Forelimb muscle (tissue), 1 donor: ENCODE data around the gene HEG1. TPM values are rescaled to one million over a fixed set of nuclear protein-coding genes. Genes with fewer than 3 reads are reported as not detected.

Experiments
- DNase-seq: peaks from one replicate; pipeline ENCODE4 v3.0.0-alpha.2; 2013; ENCODE audit warnings: low read depth
- polyA plus RNA-seq: library from polyadenylated mRNA; unstranded; fragments of 120-200 nt; gene quantifications from one replicate; pipeline ENCODE4 v1.2.1, GENCODE V29; 2013; ENCODE audit not compliant: insufficient read length

Gene HEG1
- polyA plus RNA-seq, 1 donor = 27.5 TPM

DNA sequence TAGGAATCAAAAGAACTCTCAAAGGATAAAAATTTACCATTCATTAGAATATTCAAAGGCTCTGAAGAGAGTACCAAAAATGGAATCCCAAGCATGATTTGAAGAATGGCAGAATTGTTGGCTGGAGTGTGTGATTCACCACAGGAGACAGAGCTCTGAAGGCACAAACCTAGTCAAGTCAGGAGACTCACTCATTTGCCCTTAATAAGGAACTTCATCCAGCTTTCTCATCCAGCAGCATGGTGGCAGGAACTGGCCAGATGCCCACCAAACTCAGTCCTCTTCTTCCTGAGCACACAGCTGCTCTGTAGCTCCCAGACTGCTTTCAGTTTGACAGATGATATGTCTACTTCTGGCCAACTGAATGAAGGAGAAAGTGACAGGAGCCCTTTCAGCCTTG lies 16.5 kb upstream of the HEG1 start:
- no peak for DNase-seq

DNA sequence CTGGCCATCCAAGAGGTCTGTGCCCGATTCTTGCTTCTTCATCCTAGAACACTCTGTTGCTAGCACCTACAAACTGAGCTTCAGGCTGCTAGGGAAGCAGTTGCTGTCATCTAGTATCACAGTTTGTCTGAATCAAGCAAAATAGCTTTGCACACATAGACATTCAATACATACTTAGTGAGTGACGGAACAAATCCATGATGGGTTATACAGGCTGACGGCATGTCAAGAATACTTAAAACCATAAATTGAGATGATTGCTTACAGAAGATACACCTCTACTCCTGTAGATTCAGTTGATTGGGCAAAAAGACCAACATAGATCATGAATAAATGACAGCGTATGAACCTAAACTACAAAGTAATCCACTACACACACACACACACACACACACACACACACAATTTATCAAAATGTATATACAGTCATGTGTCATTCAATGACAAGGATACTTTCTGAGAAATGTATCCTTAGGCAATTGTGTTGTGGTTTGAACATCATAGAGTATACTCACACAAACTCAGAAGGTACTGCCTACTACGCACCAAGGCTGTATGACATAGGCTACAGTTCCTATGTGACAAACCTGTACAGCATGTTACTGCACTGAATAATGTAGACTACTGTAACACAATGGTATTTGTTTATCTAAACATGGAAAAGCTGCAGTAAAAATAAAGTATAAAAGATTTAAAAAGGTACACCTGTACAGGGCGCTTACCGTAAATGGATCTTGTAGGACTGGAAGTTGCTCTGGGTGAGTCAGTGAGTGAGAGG lies 14.4 kb upstream of the HEG1 start:
- no peak for DNase-seq

DNA sequence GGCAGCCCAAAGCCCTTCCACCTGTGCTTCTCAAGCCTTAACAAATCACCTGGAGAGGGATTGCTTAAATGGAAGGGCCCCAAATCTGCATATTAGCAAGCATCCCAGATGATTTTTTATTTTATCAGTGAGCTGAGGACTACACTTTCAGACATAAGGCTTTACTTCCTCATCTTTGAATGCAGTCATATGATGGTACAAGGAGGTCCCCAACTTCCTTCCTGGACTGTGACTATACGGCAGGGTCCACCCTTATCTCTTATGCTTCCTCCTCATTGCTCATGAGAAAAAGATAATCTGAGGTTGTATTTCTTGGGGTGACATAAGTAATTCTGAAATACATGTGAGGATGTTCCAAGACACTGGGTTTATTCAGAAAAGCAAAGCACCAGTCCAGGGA lies 13.7 kb upstream of the HEG1 start:
- DNase-seq = no peak

DNA sequence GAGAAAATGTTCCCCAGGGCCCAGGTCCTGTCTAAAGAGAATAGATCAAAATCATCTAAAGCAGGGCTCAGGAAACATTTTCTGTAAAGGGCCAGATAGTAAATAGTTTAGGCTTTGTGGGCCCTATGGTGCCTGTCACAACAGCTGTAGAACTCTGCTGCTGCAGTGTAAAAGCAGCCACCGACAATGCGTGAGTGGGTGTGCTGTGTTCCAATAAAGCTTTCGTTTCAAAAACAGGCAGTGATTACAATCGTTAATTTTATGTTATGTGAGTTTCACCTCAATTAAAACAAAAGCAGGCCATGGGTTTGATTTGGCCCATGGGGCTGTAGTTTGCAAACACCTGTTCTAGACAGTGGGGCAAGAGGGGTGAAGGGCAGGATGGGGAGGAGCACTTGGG lies 12.5 kb upstream of the HEG1 start:
- DNase-seq = no peak

DNA sequence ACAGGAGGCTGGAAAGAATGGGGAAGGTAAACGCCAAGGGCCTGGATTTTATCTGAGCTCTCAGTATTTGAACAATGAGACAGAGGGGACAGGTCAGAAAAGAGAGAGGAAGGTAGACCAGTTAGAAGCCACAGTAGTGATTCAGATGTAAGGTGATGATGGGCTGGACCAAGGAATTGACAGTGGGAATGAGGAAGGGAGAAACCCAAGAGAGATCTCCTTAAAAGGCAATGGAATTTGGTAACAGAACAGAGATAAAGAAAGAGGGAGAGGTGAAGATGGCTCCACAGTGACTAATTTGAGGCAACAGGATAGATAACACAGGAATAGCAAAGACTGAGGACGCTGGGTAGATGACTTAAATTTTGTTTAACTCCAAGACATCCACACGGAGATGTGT lies 11.4 kb upstream of the HEG1 start:
- DNase-seq = no peak

DNA sequence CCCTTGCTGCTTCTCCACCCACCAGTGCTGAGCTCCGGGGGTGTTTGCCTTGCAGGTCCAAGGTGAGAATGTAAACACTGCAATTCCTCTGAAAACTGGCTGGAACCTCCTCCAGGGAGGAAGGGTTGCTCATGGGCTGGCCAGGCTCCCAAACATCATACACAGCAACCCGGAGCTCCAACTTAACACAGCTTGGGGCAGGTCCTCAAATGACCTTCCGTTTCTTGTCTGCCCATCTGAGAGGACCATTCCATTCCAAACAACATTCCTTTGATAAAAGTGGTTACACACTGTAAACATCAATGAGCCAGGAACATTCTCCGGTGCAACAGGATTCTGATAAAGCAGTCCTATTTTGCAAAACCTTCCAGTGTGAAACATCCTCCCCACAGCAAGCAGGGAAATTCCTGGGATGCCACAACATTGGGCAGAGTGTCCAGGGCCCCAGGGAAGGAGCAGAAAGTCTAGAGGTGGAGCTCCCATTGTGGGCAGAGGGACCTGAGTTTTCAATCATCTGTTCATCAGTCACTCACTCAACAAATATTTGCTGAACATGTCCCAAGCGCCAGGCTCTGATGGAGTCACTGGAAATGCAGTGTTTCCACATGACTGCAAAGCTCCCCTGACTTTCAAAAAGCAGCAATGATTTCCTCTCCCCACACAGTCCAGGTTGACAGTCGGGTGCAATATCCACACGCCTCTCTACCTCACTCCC lies 7.3 kb upstream of the HEG1 start:
- DNase-seq = no peak

DNA sequence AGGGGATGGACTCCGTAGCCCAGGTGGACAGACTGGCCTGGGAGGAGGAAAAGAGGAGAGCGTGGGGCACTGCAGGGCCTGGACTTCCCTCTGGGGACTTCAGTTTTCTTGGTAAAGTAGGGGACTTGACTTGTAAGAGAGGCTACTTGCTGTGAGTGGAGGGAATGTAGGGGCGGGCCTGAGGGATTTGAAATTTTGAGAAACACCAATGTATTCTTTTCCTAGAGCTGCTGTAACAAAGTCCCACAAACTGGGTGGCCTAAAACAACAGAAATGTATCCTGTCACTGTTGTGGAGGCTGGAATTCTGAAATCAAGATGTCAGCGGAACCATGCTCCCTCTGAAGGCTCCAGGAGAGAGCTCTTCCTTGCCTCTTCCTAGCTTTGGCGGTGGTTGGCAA lies 5.8 kb upstream of the HEG1 start:
- DNase-seq = no peak

DNA sequence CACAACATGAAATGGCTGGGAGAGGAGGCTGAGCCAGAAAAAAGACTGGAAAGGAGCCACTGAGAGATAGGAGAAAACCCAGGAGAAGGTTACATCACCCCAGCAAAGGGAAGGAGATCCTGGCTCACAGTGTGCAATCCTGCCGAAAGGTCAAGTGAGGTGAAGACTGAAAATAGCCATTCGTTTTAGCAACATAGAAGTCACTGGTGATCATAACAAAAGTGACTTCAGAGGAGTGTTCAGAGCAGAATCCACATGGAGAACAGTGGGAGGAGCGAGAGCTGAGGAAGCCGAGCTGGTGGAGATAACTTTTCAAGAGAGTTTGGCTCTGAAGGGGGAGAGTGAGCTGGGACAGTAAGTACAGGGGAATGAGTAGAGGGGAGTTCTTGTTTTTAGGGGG lies 5.4 kb upstream of the HEG1 start:
- DNase-seq = no peak

DNA sequence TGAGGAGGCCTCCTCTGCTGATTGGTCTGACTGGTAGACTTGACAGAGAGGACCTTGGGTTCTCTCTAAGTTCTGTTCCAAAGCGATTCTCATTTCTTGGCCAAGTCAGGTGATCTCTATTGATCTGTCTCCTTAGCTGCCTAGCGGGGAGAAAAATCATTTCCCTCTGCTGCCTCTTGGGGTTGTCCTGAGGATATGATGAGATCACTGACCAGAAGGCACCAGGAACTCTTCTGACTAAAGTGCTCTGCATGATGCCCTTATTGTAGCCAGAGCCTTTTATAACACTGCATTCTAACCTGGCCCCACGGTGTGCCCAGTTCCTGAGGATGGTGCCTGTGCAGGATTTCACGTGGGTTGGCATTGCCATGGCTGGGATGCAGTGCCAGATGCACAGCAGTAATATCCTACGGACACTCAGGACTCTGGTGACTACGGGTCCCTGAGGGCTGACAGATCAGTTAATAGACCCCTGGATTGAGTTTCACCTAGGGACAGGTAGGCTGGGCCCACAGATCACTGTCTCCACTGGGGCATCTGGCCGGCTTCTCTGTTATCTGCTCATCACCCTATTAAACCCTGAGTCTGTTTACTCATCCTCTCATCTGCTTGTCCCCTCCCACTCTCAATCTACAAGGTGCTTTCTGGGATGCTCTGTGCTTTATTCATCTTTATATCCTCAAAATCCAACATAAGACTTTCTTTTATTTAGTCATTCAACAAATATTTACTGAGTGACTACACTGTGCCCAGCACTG lies 3.9 kb upstream of the HEG1 start:
- no peak for DNase-seq

DNA sequence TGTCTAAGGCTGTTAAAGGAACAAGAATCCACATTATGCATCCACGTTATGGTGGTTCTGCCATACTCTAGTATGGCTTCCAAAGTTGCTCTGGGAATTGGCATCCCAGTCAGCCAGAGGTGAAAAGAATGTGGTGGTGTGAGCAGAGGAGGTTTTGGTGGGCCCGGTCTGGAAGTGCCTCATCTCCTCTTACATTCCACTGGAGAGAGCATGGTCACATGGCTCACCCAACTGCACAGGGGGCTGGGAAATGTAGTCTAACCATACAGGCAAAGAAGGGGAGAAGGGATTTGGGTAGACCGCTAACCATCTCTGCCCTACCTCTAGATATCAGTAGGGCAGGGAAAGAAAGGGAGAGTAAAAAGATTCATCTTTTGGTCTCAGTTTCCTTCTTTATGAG lies 3.2 kb upstream of the HEG1 start:
- no peak for DNase-seq

DNA sequence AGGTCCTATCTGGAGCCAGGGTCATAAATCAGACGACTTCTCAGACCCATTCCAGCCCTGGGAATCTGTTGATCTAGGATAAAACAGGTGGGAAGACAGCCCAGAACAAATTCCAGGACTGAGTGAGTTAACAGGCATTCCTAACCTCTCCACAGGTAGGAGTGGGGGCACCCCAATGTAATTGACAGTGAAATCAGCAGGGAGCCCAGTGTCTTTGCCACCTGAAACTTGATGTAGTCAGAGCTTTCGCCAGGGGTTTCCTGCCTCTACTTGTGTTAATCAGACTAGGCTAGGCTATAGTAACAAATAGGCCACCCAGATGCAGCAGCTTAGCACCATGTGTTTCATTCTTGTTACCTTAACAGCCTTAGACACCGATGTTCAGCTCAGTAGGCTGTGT lies 2.7 kb upstream of the HEG1 start:
- no peak for DNase-seq

DNA sequence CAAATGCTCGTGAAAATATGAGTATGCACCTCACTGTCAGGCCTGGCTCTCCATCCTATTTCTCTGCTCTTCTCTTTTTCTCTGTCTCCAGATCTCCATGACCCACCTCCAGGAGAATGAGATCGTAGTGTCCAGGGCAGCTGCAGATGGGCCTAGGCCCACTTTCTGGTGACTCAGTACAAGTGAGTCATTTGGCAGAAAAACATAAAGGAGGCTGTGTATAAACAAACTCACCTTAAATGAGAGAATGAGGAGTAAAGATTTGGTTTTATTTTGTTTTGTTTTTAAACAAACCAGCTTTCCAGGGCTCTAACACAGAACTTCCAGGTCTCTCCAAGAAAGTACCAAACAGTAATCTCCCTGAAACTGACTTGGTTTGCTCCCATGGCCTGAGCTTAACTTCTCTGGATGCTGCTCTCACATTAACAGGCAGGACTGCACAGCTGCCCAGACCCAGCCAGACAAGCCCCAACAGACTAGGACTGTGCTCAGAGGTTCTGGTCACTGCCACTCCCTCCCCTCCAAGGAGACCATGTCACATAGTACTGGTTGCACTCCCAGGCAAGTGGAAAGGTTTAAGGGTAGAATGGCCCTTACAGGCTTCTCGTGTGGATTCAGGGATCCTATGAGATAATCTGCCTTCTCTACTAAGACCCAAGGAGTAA lies 1.5 kb upstream of the HEG1 start:
- no peak for DNase-seq

DNA sequence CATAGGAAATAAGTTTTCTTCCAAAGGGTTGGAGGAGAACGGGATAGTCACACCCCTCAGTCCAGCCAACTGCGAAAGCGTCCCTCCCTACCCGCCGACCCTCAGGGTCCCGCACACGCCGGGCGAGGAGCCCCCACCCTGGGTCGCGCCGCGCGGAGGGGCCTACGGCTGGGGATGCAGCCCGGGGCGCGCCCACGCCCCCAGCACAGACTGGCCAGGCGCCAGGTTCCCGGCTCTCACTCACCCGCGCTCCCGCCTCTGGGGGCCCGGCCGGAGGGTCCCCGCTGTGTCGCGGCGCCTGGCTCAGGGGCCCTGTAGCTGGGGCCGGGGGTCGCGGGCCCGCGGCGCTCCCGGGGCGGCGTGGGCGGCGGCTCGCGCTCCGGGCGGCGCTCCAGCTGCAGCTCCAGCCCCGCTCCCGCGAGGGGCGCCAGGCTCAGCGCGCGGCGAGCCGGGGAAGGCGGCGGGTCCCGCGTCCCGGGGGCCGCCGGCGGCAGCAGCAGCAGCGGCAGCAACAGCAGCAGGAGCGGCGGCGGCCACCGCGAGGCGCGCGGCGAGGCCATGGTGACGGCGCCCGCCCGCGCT lies 375 bp downstream of the HEG1 start:
- no peak for DNase-seq

DNA sequence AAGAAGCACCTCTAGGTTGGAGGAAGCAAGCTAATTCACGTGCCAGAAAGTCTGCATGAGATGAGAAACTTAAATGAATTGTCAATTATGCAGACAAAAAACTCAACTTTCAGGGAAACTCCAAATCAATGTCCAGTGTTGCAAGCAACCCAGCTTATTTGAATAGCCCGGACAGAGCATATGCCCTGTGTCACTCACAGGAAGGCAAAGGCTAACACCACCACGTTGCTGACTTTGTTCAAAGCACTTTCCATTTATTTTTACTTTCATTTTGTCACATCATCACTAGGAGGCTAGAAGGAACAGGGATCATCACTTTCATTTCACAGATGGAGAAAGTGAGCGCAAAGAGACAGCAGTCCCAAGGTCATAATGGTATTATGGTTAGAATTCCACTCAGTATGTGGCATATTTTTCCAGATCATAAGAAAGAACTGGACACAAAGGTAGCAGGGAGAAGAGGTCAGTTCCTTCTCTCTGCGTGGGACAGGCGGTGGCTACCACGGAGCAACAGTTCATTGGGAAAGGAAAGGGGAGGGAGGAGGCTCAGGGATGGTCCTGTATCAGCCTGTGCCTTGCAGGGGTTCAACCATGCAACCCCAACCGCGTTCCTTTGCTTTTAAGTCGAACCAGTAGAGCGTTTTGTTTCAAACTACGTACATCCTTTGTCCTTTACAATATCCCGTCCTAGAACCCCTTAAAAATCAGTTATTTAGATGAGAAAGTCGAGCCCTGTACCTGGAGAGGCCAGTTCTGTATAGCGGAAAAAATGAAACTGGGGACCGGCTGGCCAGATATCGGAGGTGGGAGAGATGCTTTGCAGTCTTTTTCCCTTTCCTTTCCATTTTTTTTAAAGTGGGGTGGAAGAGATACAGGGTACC lies 1.1 kb downstream of the HEG1 start:
- DNase-seq = no peak

DNA sequence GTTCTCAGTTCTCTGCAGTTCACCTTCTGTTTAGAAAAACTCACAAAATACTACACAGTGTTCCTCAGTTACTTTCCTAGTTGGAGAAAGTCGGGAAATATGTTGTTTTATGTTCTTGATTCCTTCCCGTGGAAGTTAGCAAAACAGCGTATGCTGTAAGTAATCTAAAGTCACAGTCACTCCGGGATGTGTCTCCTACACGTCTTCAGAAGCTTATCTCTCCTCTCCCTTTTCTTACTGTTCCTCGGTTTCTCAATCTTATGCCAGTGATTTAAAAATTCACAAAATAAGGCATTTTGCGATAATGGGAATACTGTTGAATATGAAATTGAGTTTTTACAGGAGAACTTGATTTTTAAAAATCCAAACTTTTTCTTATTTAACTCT lies 1.7 kb downstream of the HEG1 start:
- DNase-seq = no peak

DNA sequence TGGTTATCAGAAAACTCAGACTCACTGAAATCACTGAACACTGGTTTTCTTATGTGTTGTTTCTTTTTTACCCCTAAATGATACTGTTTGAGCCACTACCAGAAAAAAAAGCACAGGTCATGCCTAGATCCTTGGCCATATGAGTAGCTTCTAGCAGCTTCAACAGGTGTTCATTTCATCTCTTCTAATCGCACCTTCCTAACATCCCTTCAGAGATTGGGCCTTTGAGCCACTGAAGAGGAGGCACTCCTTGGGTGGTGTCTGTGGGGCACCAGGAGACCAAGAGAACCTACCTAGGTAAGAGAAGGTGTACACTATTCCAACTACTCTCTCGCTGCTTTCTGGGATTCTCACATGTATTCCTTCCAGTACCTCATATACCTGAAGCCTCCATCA lies 2.5 kb downstream of the HEG1 start:
- DNase-seq = no peak

DNA sequence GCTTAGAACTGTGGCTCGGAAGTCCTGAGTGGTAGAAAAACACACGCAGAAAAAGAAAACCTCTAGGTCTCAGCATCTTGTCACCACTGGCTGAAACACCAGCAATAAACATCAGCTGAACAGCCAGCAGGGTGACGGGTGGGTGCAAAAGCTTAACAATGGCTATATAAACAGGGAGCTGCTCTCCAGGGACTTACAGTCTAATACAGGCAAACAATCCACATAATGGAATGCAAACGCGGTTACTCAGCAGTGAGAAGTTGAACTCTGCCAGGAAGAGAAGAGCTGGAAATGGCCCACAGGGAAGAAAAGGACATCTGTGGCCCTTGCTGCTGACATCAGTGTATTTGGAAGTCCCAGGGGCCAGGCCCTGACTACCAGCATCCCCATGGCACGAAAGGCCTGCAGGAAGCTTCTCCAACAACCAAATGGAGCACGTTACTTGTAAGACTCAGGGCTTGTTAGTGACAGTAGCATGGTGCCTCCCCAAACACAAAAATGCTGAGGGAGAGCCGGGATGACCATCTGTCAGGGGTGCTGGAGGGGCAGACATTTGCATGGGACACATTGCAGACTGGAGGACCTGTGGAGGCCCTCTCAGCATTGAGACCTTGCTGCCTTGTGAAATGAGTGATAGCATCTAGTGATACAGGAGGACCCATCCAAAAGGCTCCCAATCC lies 3.0 kb downstream of the HEG1 start:
- no peak for DNase-seq

DNA sequence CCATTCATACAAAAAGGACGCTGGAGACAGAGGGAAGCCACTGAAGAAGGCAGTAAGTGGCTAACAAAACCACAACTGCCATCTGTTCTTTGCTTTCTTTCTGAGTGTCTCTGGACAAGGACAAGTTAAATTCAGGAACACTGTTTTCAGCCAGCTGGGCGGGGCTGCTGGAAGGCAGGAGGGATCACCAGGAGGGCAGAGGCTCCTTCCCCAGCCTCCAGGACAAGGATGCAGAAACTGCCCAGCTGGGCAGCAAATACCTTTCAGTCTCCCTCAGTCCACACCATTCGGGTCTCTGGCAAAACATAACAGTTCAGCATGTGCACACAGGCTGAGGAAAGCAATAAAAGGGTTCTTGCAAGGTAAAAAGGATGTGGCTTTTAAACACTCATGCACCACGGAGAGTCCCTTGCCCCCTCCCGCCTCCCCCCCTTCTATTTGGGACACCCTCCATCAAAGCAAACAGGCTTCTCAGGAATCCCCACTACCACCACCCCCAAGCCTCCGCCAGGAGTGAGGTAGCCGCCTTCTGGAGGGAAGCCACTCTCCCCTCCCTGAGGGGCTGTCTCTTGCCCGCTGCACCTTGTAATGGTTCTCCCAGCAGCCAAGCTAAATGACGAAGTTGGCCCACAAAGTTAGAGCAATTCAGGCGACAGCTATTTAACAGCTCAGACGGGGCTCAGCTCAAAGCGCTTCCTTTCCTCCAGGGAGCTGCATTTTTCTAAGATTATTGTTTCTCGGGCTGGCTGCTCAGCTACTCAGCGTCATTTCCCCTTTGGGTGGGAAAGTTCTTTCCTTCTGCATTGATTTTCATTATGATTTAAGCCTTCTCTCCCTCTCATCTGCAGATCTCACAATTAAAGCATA lies 3.8 kb downstream of the HEG1 start:
- DNase-seq = no peak

DNA sequence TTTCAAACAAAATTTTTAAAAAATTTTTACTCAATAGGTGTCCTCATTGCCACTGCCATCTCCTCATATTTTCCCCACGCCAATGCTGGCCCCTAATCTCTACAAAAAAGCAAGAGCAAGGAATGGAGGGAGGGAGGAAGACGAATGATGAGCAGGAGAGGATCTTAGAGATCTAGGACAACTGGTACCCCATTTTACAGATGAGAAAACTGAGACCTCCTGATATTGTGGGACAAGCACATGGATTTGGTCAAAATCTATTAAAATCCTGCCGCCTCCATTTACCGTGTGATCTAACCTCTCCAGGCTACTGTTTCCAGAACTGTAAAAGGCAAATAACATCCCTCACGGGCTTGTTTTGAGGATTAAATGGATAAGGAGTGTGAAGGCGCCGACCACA lies 4.6 kb downstream of the HEG1 start:
- DNase-seq = no peak
